ENCODE data around the gene TMPRSS6. TPM values are rescaled to one million over a fixed set of nuclear protein-coding genes. Genes with fewer than 3 reads are reported as not detected.

Gene TMPRSS6
- total and polyA plus RNA-seq, 2 donors (not counting 1 experiment from before 2014, with no cell fraction given): 0.03 TPM; not detected in 1

GRCh38 chr22:37069719-37070118 lies 39.8 kb downstream of the TMPRSS6 start:
- DNase-seq (no peak), ATAC-seq (ENCODE audit: low read depth) (no peak)
- Histone ChIP-seq H3K4me1 (ENCODE audit: control insufficient read depth in 2 of 2, insufficient read depth in 2 of 2, low read length in 2 of 2) (no peaks in the 10 kb centered on the region), H3K4me2 (replicated peaks; ENCODE audit: low read depth, low read length, poor library complexity, severe bottlenecking) (no peak overlapping the region), H3K9ac (ENCODE audit: low read length) (no peak overlapping the region), H3K27me3 (replicated peaks in 1 of 4; ENCODE audit: control extremely low read depth in 1 of 4, control insufficient read depth in 3 of 4, insufficient read depth in 4 of 4, low read length in 3 of 4) (peaks cover 0 to 46% (median 12%) of the 10 kb centered on the region in 4 experiments), H3K79me2 (ENCODE audit: control insufficient read depth, insufficient read depth, low read length) (no peaks in the 10 kb centered on the region), H4K20me1 (ENCODE audit: control insufficient read depth, insufficient read depth, low read length, poor library complexity, severe bottlenecking) (no peaks in the 10 kb centered on the region), H3K9me3 (ENCODE audit: control extremely low read depth in 1 of 3, control insufficient read depth in 2 of 3, insufficient read depth in 1 of 3, low read length in 2 of 3) (no peaks in the 10 kb centered on the region), H3K36me3 (replicated peaks in 1 of 2; ENCODE audit: control extremely low read depth in 1 of 2, control insufficient read depth in 1 of 2, extremely low read depth in 1 of 2, insufficient read depth in 2 of 2, low read length in 1 of 2) (no peaks in the 10 kb centered on the region), H3K4me3 (ENCODE audit: control extremely low read depth in 1 of 5, extremely low read depth in 1 of 5, insufficient read depth in 1 of 5, low read depth in 2 of 5, low read length in 4 of 5) (no peak overlapping the region), H3K27ac (ENCODE audit: low read length in 2 of 2) (no peak overlapping the region), H2AFZ (ENCODE audit: insufficient read depth, low read depth, low read length, poor library complexity, severe bottlenecking) (no peak overlapping the region)
- POLR2A ChIA-PET: no interaction called here
- intact Hi-C loops (cut with micrococcal nuclease): no loop called here
- no peaks in the 10 kb centered on the region for H3K4me1 Mint-ChIP-seq
- TF ChIP-seq CTCF (IDR thresholded peaks at IDR 0.05): no peak
- no peak for TF ChIP-seq EZH2 (IDR thresholded peaks at IDR 0.05; ENCODE audit: borderline replicate concordance, insufficient read depth, low read depth, low read length, poor library complexity, severe bottlenecking)
- no peaks in the 10 kb centered on the region for H3K9me3 Mint-ChIP-seq (ENCODE audit: insufficient read depth)
- WGBS (ENCODE audit: insufficient coverage): 84% methylated on average over 6 of the region's 9 CpGs
- CTCF ChIA-PET: interaction anchor here (0.5 kb wide), 1 partner anchor 200 kb away, joined by 3 read pairs; no protein-coding TSS in a partner anchor
- no peak overlapping the region for H3K4me3 Mint-ChIP-seq
- peaks cover 23% of the 10 kb centered on the region for H3K27me3 Mint-ChIP-seq
- H3K27ac Mint-ChIP-seq: no peak overlapping the region

GRCh38 chr22:37069319-37069718 lies 40.2 kb downstream of the TMPRSS6 start:
- POLR2A ChIA-PET: no interaction called here
- Mint-ChIP-seq H3K27ac (no peak overlapping the region), H3K9me3 (ENCODE audit: insufficient read depth) (no peaks in the 10 kb centered on the region), H3K27me3 (peaks cover 19% of the 10 kb centered on the region), H3K4me1 (no peaks in the 10 kb centered on the region), H3K4me3 (no peak overlapping the region)
- no peak overlapping the region for H3K27ac ChIP-seq (ENCODE audit: low read length in 2 of 2)
- H3K9me3 ChIP-seq (ENCODE audit: control extremely low read depth in 1 of 3, control insufficient read depth in 2 of 3, insufficient read depth in 1 of 3, low read length in 2 of 3): no peaks in the 10 kb centered on the region
- H2AFZ ChIP-seq (ENCODE audit: insufficient read depth, low read depth, low read length, poor library complexity, severe bottlenecking): no peak overlapping the region
- DNase-seq (no peak), ATAC-seq (ENCODE audit: low read depth) (no peak)
- H3K4me1 ChIP-seq (ENCODE audit: control insufficient read depth in 2 of 2, insufficient read depth in 2 of 2, low read length in 2 of 2): no peaks in the 10 kb centered on the region
- no peaks in the 10 kb centered on the region for H3K36me3 ChIP-seq (replicated peaks in 1 of 2; ENCODE audit: control extremely low read depth in 1 of 2, control insufficient read depth in 1 of 2, extremely low read depth in 1 of 2, insufficient read depth in 2 of 2, low read length in 1 of 2)
- peaks cover 0 to 43% (median 12%) of the 10 kb centered on the region in 4 experiments for H3K27me3 ChIP-seq (replicated peaks in 1 of 4; ENCODE audit: control extremely low read depth in 1 of 4, control insufficient read depth in 3 of 4, insufficient read depth in 4 of 4, low read length in 3 of 4)
- intact Hi-C loops (cut with micrococcal nuclease): no loop called here
- H3K9ac ChIP-seq (ENCODE audit: low read length): no peak overlapping the region
- no peaks in the 10 kb centered on the region for H4K20me1 ChIP-seq (ENCODE audit: control insufficient read depth, insufficient read depth, low read length, poor library complexity, severe bottlenecking)
- H3K4me2 ChIP-seq (replicated peaks; ENCODE audit: low read depth, low read length, poor library complexity, severe bottlenecking): no peak overlapping the region
- CTCF ChIA-PET: interaction anchor here (0.5 kb wide), 1 partner anchor 200 kb away, joined by 3 read pairs; no protein-coding TSS in a partner anchor
- no peak overlapping the region for H3K4me3 ChIP-seq (ENCODE audit: control extremely low read depth in 1 of 5, extremely low read depth in 1 of 5, insufficient read depth in 1 of 5, low read depth in 2 of 5, low read length in 4 of 5)
- H3K79me2 ChIP-seq (ENCODE audit: control insufficient read depth, insufficient read depth, low read length): no peaks in the 10 kb centered on the region
- no peak for TF ChIP-seq CTCF (IDR thresholded peaks at IDR 0.05)
- no peak for TF ChIP-seq EZH2 (IDR thresholded peaks at IDR 0.05; ENCODE audit: borderline replicate concordance, insufficient read depth, low read depth, low read length, poor library complexity, severe bottlenecking)
- 54% methylated on average over 9 of the region's 11 CpGs for WGBS (ENCODE audit: insufficient coverage)
